HuH-7 (cell line): Measurements from ENCODE around the gene RTP3.

ENCODE experiments used
- DNase-seq: peaks from one replicate; pipeline ENCODE4 v3.0.0; 2011; ENCODE audit warnings: low spot score

Gene RTP3

DNA sequence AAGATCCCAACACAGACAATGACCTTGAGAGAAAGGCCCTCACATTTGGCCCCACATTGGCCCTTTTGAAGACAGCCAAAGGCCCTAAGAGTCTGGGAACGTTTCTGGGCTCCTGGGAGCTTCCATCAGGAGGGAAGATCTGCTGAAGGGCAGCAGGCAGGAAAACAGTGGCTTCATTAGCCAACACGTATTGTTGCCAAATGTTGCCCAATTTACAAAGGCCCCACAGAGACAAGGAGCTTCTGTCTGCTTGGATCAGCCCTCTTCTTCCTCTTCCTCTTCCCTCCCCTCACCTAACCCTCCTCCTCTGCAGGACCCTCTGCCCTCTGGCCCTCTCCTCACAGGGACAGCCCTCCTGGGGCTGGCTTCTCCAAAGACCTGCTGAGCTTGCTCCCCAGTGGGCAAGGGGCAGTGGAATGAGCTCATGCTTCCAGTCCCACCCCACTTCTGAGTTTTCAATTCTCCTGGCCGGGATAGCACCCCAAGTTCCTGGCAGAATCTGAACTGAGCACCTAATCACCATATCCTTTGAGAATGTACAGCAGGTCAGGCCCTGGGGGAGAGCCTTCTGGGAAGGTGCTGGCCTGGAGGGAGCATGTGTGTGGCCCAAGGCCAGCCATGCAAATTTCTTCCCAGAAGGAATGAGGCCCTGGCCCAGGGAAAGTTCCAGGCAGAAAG, 28.0 kb upstream of the RTP3 start:
- DNase-seq, result no peak

DNA sequence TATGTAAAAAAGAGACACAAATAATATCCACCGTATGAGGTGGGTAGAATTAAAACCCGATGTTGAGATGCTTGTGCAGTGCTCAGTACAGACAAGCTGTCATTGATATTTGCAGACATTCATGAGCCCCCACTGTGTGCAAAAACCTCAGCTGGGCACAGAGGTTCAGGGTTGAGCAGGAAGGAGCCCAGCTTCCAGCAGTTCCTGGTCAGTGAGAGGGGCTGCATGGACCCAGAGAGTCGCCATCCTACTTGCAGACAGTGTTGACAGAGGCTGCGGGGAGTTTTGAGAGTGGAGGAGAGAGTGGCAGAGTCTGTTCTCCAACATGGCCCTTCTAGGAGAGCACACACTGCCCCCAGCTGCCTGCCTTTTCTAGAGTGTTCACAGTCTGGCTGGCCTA, 26.9 kb upstream of the RTP3 start:
- no peak for DNase-seq

DNA sequence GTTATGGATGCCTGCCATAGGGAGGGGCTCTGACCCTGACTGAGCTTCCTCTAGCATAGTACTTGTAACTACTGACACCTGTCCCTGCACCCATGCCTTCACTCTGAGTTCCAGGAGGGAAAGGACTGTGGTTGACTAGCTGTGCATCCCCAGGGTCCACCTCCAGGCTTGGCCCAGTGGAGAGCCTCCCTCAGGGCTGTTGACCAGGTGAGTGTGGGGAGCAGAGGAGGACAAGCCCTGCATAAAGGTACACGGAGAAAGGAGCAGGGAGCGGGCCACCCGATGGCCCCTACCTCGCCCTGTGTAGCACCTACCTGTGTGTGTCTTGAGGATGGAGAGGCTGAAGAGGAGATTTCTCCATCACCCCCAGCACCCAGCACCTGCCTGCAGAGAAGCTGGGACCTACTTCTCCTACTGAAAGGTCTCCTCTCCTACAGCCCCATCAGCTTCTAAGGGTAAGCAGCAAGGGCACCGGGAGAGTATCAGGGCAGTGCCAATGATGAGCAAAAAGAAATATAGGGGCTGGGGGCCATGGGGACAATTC, 26.3 kb upstream of the RTP3 start:
- DNase-seq, result no peak

DNA sequence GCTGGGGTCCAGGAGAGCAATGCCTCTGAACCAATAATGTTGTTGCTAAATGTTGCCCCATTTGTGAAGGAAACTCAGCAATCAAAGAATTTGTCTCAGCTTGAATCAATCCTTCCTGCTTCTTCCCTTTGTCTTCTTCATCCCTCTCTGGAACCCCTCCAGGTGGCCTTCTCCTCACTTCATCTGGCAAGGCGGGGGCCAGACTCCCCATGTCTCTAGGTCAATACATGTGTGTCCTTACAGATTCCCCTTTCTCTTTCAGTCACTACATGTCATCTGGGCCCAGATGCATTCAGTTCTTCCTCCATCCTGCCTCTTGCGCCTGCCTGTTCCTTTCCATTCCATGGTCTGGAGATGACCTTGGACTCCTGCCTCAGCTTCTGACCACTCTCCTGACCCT, 25.0 kb upstream of the RTP3 start:
- no peak for DNase-seq

DNA sequence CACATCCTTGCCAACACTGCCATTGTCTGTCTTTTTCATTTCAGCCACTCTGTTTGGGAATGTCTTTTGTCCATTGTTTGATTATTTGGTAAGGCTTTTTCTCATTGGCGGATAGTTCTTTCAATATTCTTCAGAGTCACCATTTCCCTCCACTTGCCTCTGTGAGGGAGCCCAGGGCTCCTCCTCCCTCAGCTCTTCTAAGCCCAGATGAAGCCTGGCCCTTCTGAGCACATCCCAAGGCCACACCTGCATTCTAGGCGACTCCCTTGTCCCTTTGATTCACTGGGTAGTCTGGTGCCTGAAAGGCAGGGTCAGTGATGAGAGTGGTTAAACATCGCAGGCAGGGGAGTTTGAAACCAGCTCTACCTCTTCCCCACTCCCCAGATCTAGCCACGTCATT, 20.6 kb upstream of the RTP3 start:
- no peak for DNase-seq

DNA sequence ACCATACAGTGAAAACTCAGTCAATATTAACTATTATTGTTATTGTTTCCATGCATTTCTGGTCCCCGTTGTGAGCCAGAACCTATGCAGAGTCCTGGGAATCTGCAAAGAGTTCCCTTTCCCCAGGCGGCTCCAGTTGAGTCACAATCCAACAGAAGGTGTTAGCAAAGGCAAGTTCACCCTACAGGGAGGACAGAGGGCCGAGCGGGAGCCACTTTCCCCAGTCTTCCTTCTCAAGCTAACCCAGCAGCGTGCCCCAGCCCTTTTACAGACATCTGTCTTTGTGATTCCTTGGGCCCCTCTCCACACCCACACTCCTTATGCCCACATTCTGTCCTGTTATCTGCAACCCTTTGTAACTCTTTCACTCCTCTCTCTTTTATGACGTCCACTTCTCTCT, 20.0 kb upstream of the RTP3 start:
- DNase-seq, result no peak

DNA sequence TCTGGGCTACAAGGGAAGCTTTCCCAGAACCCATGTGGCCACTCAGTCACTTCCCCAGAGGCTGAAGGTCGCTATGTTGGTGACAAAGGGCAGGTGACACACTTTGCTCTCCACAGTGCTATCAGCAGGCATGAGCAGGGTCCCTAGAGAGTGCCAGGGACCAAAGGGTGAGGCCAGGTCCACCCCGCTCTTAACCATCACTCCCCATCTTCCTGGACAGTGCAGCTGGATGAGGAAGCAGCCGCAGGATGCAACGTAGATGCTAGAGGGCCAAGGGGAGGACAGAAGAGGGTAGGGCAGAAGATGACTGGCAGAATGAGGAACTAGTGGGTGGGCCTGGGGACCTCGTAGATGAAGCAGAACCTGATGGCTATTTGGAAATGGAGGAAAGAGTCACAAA, 19.4 kb upstream of the RTP3 start:
- DNase-seq, result no peak

DNA sequence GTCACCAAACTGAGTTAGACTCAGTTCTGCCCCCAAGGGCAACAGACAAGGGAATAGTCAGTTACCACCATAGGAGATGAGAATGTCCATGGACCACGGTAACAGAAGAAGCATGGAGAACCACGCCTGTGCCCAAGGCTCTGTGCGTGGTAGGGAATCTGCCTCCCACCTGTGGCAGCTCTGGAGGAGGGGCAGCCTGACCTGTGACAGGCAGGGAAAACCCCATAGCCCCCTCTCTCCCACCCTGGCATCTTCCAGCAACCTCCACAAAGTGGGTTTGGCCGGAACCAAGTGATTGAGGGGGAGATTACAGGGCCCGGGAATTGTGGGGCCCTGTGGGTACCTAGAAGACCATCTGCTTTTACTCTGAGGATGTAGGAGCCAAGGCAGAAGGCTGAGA, 18.8 kb upstream of the RTP3 start:
- DNase-seq, result no peak

DNA sequence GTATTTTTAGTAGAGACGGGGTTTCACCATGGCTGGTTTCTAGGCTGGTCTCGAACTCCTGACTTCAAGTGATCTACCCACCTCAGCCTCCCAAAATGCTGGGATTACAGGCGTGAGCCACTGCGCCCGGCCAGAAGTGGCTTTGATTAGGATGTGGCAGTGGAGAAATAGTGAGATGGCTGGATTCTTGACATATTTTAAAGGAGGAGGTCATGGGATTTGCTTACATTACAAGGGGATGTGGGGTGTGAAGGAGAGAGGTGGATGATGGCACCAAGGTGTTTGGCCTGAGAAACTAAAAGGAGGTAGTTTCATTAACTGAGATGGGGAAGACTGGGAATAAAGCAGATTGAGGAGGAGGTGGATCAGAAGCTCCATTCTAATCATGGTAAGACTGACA, 18.1 kb upstream of the RTP3 start:
- no peak for DNase-seq

DNA sequence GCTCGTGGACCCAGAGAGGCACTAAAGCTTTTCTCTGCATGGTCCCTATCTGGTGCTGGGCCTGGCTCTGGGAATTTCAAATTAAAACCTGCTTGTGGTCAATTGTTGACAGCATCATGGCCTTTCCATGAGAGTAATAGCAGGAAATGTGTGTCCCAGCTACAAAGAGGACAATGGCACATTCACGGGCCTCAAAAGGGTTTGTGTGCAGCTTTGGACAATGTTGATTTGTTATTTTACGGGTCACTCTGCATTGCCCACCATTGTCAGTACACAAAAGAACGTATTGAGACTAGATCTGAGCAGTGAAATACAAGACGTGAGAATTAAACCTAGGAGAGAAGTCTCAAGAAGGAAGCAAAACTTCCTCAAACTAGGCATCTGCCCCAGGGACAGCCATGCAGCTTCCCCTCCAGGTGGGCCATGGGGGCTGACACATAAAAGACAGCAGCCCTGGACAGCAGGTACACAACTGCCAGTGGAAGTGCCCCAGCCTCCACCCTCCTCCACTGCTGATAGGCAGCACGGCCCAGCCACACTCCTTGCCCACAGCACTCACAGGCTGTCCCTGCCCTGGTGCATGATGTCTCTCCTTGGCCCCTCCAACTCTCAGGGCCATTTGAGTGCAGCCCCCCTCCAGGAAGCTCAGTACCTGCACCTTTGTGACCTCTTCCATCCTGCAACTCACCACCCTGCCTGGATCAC, 17.1 kb upstream of the RTP3 start:
- no peak for DNase-seq

DNA sequence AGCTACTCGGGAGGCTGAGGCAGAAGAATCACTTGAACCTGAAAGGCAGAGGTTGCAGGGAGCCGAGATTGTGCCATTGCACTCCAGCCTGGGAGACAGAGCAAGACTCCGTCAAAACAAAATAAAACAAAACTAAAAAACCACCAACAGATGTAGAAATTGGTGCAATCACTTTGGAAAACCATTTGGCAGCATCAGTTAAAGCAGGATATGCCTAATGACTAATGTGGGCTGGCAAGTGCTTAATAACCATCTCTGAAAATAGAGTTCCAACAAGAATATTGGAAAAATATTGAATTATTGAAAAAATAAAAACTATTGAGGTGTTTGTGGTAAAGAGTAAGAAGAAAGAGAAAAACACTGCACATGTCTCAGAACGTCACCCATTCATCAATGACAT, 16.1 kb upstream of the RTP3 start:
- DNase-seq, result no peak

DNA sequence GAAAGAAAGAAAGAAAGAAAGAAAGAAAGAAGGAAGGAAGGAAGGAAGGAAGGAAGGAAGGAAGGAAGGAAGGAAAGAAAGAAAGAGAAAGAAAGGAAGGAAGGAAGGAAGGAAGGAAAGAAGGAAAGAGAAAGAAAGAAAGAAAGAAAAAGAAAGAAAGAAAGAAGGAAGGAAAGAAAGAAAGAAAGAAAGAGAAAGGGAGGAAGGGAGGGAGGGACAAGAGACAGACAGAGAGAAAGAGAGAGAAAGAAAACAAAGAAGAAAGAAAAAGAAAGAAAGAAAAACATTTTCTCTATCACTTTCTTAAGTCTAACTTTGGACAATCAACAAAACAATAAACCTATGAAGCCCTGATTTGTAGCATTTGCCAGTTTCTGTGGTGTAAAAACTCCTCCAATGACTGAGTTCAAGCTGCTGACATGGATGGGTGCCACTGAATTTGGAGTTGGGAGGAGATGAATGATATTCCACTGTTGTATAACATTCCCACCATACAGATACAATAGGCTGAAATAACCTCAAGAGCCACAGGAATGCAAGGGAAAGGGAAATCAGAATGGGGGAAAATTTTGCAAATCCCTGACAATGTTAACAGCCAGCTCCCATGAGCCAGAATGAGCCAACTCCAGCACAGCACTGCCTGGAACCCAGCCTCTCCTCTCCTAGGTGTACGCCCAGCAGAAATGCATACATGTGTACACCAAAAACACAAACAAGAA, 15.0 kb upstream of the RTP3 start:
- DNase-seq, result no peak

DNA sequence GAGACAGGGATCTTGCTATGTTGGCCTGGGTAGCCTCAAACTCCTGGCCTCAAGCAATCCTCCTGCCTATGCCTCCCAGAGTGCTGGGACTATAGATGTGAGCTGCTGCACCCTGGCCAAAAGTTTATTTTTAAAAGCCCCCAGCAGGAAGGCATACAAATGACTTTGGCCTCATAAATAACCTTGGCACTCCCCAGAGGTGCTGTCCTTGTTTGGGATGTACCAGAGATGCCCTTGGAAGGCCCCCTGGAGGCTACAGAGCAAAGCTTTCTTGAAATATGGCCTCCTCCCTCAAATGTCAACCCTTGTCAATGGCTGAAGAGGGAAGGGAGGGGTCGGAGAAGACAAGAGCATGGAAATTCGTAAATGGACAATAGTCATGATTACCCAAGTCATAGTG, 14.0 kb upstream of the RTP3 start:
- DNase-seq, result no peak

DNA sequence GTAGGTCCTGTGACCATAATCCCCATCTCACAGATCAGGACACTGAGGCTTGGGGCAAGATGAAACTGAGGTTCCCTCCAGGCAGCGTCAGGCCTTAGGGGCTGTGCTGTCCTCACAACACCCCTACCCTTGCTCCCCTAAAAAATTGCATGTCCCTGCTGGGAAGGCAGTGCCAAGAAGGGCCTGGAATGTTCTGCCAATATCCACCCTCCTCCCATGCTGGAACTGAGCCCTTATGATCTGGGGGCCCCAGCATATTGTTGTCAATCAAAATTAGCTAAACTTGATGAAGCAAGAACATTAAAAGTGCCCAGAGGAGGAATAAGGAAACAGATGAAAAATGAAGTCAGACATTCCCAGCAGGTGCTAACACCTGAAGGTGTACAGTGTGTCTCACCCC, 13.4 kb upstream of the RTP3 start:
- no peak for DNase-seq

DNA sequence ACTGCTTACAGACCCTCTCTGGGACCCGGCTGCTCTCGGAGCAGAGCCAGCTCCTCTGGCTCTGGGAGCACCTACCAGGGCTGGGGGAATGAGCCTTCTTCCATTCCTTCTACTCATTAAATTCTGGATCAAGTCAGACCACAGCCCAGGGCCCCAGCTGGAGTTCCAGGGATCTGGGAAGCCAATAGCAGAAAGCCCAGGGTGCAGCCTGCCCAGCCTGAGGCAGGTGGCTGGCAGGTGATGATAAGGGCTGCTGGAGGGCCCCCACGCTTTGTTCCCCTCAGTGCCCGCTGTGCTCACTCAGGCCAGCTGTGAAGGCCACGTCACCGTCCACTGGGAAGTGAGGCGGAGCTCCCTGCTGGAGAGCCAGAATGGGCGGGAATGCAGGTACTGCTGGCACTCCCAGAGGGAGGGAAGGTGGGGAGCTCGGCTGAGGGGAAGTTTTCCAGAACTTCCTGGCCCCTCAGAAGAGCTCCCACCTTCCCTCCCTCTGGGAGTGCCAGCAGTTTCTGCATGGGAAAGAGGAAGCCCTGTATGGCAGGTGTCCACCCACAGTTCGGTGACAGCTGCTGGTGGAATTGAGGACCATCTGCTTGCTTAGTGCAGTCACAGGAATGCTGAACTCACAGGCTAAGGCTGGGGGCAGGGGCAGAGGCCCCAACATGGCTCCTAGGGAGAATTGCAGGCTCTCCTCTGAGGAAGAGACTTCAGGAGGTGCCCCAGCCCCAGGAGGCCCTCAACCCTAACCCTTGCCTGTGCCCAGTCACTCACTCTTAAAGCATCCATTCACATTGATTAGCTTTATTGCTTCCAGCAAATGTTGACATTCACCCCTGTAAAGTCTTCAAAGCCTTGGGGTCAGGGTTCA, 12.6 kb upstream of the RTP3 start:
- DNase-seq, result no peak

DNA sequence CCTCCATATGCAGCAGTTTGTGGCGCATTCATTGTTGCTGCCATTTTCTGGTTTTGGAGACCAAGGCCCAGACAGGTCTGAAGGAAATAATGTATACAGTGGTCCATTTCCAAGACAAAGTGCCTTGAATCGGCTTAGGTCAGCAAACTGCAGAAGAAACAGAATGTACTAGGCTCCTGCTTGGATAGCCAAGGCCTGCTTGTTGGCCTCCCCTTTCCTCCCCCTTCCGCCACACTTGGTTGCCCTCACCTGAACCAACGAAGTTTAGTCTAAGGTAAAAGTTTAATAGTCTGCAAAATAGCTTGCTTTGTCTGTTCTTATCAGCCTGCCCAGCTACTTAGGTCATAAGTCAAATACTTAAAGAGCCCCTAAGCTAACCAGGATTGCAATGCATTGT, 12.0 kb upstream of the RTP3 start:
- DNase-seq, result no peak

DNA sequence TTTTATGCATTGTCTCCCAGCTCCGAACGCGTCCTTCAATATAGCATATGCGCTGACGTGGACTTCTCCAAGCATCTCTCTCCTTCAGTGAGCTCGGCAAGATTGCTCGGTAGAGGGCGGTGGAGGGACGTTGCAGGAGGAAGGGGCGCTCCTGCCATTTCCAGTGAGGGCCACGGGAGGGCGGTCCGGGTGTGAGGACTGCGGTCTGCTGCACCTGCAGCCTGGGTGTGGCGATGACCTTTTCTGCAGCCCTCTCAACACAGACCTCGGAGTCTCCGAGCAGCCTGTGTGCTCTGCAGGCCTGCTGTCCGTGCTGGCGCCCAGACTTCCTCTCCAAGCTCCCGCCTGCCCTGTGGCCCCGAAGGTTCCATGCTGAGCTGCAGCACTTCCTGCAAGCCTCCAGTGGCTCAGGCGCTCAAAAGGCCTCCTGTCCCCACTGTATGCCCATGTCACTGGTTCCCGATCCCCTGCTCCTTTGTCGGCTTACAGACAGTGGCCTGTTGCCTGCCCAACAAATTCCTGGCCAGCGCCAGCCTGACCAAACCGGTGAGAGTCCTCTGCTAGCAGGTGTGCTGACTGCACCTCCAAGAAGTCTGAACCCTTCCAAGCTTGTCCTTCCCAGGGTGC, 8.9 kb upstream of the RTP3 start:
- peak; percentile 98 for DNase-seq

DNA sequence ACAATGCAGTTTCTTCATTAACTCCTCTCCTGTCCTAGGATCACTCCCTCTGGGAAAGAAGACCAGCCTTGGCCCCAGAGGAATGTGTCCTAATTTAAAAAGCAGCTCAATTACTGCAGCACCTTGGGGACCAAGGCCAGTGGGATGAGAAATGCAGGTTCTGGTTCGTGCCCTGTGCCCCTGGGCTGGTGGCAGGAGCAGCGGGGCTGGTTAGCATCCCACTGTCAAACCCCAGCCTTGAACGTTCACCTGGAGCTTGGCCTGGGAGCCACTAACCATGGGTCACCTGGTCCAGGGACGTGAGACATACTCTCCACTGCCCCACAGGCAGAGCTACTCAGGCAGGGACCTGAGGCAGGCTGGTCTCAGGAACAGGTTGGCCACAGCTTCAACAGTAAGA, 8.4 kb upstream of the RTP3 start:
- no peak for DNase-seq

DNA sequence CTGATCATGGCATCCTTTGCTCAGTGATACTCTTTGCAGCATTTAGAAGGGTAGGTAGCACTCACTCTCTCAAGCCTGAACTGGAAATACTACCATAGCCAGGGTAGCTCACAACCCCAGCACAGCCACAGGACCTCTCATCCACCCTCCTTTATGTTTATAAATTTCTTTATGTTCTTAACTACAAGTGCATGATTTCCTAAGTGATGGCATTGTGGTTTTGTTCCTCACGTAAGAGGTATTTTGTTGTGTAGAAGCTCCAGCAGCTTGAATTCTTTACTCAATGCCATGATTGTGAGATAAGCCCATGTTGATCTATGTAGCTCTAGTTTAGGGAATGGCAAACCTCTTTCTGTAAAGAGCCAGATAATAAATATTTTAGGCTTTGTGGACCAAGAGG, 7.9 kb upstream of the RTP3 start:
- DNase-seq, result no peak

DNA sequence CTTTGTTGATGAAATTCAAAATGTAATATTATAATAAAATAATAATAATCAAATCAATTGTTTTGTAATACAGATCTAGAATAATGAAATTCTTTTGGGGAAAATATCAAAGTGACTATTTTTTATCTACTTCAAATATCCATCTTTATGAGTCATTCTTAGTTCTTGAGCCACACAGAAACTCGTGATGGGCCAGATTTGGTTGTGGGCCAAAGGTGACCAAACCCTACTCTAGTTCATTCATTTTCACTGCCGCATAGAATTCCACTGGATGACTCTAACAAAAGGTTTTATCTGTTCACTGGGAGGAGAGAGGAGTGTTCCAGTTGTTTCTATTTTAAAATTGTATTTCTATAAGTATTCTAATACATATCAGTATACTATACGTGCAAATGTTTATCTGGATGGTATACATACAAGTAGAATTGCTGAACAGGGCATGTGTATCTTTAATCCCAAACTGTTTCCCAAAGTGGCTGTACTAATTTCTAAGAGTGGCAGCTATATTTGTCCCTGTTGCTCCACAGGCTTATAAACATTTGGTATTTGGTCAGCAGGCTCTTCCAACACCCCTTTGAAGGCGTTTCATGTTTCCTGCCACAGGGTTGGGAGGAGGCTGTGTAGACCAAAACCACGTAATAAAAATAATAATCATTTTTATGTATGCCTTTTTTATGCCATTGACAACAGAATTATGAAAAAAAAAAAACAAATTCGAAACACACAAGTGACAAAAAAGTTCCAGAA, 7.3 kb upstream of the RTP3 start:
- DNase-seq, result no peak
